Suprapubic skin (tissue), 4 donors: Measurements from ENCODE around the gene MED8.

ENCODE experiments used
- CTCF ChIP-seq, 2 donors: fragments of 200-600 bp in 1 of 2; fragments of 450-650 bp in 1 of 2; sonication (generic) in 1 of 2; IDR thresholded peaks; one replicate each; pipeline ENCODE4 v1.5.1; 2016 to 2019; ENCODE audit warnings: antibody characterized with exemption in 2 of 2, mild to moderate bottlenecking in 1 of 2, moderate library complexity in 1 of 2
- POLR2A ChIP-seq, 2 donors: fragments of 450-650 bp; IDR thresholded peaks; one replicate each; pipeline ENCODE4 v1.6.1; 2017; ENCODE audit warnings: antibody characterized with exemption in 2 of 2, mild to moderate bottlenecking in 2 of 2, moderate library complexity in 2 of 2
- POLR2AphosphoS5 ChIP-seq, 3 donors: sonication (generic); formaldehyde crosslinking; IDR thresholded peaks; one replicate each; pipeline ENCODE4 v1.6.1; 2017; ENCODE audit warnings: antibody characterized with exemption in 3 of 3

- TF ChIP-seq POLR2AphosphoS5 (IDR thresholded peaks at IDR 0.05) (no peak), CTCF (IDR thresholded peaks at IDR 0.05) (no peak), POLR2A (IDR thresholded peaks at IDR 0.05) (no peak)
Measured at GRCh38 chr1:43432907-43433306, 43.3 kb upstream of the MED8 start.
